ENCODE measurements around the gene HAPLN2. TPM values are rescaled to one million over a fixed set of nuclear protein-coding genes. Genes with fewer than 3 reads are reported as not detected.

HAPLN2 gene
- 10 to 100 TPM in 1 of 2 donors, 1 to 10 TPM in 1; 6.1 to 10.2 TPM for total RNA-seq

DNA sequence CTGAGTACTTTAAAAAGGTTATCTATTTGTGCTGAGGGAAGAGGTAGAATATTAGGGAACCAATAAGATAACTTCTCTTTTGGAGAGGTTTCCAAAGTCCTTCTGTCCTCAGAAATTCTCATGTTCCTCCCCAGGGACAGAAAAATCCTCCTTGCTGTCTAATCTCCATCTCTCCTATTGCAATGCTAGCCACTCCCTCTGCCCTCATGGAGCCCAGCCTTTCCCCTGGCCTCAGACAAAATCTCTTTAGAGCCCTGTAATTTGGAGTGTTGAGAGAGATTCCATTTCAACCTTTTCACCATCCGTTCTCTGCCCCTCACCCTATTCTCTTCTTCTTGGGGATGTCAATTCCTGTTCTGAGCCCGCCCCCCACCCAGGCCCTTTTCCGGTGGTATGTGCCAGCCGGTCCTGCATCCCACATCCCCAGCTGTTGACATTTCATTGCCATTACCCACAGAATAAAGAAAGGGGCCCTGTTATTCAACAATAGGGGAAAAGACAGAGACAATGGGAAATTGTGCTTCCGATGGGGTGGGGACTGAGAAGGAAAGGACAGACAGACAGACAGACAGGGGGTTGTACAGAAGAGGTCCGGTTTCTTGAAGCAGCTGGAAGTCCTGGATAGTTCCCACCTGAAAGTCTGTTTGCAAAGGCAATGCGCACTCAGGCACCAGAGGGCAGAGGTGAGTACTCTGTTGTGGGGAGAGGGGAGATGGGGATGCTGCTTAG lies at the start of gene HAPLN2:
Gene HAPLN2 (plus strand): TSS at position 563 of the 729 bp plus-strand sequence. CDS start 4,076 bp downstream, outside the sequence.
- Histone ChIP-seq H3K27ac (no peak within 1 kb of the TSS), H3K27me3 (replicated peaks; ENCODE audit: insufficient read depth) (no peaks in the 10 kb centered on the region), H3K36me3 (no peaks in the 10 kb centered on the region), H3K9me3 (no peaks in the 10 kb centered on the region), H3K4me1 (replicated peaks) (peaks cover 10% of the 10 kb centered on the region), H3K4me3 (no peak within 1 kb of the TSS)
- intact Hi-C loops (cut with DNase I) = loop anchor here (10.0 kb wide), 1 partner anchor 234 kb away; no protein-coding TSS in a partner anchor
- no peak for TF ChIP-seq POLR2A (IDR thresholded peaks at IDR 0.05)
- TF ChIP-seq, protein P1, sequence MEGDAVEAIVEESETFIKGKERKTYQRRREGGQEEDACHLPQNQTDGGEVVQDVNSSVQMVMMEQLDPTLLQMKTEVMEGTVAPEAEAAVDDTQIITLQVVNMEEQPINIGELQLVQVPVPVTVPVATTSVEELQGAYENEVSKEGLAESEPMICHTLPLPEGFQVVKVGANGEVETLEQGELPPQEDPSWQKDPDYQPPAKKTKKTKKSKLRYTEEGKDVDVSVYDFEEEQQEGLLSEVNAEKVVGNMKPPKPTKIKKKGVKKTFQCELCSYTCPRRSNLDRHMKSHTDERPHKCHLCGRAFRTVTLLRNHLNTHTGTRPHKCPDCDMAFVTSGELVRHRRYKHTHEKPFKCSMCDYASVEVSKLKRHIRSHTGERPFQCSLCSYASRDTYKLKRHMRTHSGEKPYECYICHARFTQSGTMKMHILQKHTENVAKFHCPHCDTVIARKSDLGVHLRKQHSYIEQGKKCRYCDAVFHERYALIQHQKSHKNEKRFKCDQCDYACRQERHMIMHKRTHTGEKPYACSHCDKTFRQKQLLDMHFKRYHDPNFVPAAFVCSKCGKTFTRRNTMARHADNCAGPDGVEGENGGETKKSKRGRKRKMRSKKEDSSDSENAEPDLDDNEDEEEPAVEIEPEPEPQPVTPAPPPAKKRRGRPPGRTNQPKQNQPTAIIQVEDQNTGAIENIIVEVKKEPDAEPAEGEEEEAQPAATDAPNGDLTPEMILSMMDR (IDR thresholded peaks at IDR 0.05) = peak in 1 of 4 experiments; percentile 12
- 21% methylated on average over 7 of the region's 7 CpGs for WGBS
- DNase-seq (ENCODE audit: low spot score) = no peak

GRCh38 chr1:156571261-156571852 lies 47.9 kb upstream of the HAPLN2 start:
- no peaks in the 10 kb centered on the region for H3K9me3 ChIP-seq
- H3K36me3 ChIP-seq = no peaks in the 10 kb centered on the region
- H3K4me3 ChIP-seq = no peak overlapping the region
- intact Hi-C loops (cut with DNase I) = loop anchor here (5.0 kb wide), 1 partner anchor 59 kb away; no protein-coding TSS in a partner anchor
- TF ChIP-seq POLR2A (IDR thresholded peaks at IDR 0.05) (no peak), POLR2AphosphoS5 (IDR thresholded peaks at IDR 0.05) (no peak)
- TF ChIP-seq, protein P1 (IDR thresholded peaks at IDR 0.05) = no peak
- no peaks in the 10 kb centered on the region for H3K27me3 ChIP-seq (replicated peaks; ENCODE audit: insufficient read depth)
- 24% methylated on average over 4 of the region's 4 CpGs for WGBS
- no peak overlapping the region for H3K27ac ChIP-seq
- H3K4me1 ChIP-seq (replicated peaks) = no peaks in the 10 kb centered on the region
- no peak for DNase-seq (ENCODE audit: low spot score)

GRCh38 chr1:156571919-156572662 lies 47.1 kb upstream of the HAPLN2 start, which contains the start of gene IQGAP3:
TSS of gene IQGAP3 (minus strand) at chr1:156572565. CDS start at chr1:156572529, 36 bp downstream.
- Histone ChIP-seq H3K4me1 (replicated peaks) (no peaks in the 10 kb centered on the region), H3K27me3 (replicated peaks; ENCODE audit: insufficient read depth) (no peaks in the 10 kb centered on the region), H3K9me3 (no peaks in the 10 kb centered on the region), H3K27ac (no peak within 1 kb of the TSS), H3K36me3 (no peaks in the 10 kb centered on the region), H3K4me3 (peak within 1 kb of the TSS; percentile 4 to 25)
- peak; percentile 78 for DNase-seq (ENCODE audit: low spot score)
- TF ChIP-seq, protein P1 (IDR thresholded peaks at IDR 0.05) = peak in 2 of 4 experiments; percentile 10 to 16
- TF ChIP-seq POLR2AphosphoS5 (IDR thresholded peaks at IDR 0.05) (peak; percentile 88), POLR2A (IDR thresholded peaks at IDR 0.05) (no peak)
- intact Hi-C loops (cut with DNase I) = loop anchor here (5.0 kb wide), 1 partner anchor 60 kb away; no protein-coding TSS in a partner anchor
- WGBS = 2% methylated on average over 38 of the region's 38 CpGs

DNA sequence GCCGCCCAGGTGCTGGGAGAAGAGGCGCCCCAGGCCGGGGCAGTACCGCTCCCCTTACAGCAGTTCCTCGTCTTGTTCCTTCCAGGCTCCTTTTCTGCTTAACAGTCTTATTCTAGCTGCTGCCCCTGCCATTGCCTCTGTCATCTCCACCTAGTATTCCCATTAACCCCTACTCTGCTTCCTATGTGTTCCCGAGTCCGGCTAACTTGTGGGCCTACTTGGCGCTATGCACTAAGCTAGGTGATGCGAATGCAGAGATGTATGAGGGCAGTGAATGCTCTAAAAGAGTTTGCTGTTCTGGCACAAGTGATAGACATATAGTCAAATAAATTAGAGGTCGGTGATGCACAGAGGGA lies 46.6 kb upstream of the HAPLN2 start:
- H3K4me3 ChIP-seq = peak overlapping the region in 1 of 2 donors; percentile 25
- H3K4me1 ChIP-seq (replicated peaks) = no peaks in the 10 kb centered on the region
- 36% methylated on average over 10 of the region's 10 CpGs for WGBS
- intact Hi-C loops (cut with DNase I) = loop anchor here (5.0 kb wide), 1 partner anchor 60 kb away; no protein-coding TSS in a partner anchor
- no peak for DNase-seq (ENCODE audit: low spot score)
- no peaks in the 10 kb centered on the region for H3K36me3 ChIP-seq
- TF ChIP-seq POLR2AphosphoS5 (IDR thresholded peaks at IDR 0.05) (no peak), POLR2A (IDR thresholded peaks at IDR 0.05) (no peak)
- TF ChIP-seq, protein P1 (IDR thresholded peaks at IDR 0.05) = no peak
- no peaks in the 10 kb centered on the region for H3K9me3 ChIP-seq
- H3K27ac ChIP-seq = no peak overlapping the region
- H3K27me3 ChIP-seq (replicated peaks; ENCODE audit: insufficient read depth) = no peaks in the 10 kb centered on the region

Measured in prostate gland (tissue), 2 donors.